ENCODE measurements around the gene ADRA2A. TPM values are rescaled to one million over a fixed set of nuclear protein-coding genes. Genes with fewer than 3 reads are reported as not detected.
A peak's percentile ranks its signal among the peaks of the same experiment; 100 is the strongest.

The ADRA2A gene
- total RNA-seq, 1 experiment from 2014 or later: 0.23 TPM

DNA sequence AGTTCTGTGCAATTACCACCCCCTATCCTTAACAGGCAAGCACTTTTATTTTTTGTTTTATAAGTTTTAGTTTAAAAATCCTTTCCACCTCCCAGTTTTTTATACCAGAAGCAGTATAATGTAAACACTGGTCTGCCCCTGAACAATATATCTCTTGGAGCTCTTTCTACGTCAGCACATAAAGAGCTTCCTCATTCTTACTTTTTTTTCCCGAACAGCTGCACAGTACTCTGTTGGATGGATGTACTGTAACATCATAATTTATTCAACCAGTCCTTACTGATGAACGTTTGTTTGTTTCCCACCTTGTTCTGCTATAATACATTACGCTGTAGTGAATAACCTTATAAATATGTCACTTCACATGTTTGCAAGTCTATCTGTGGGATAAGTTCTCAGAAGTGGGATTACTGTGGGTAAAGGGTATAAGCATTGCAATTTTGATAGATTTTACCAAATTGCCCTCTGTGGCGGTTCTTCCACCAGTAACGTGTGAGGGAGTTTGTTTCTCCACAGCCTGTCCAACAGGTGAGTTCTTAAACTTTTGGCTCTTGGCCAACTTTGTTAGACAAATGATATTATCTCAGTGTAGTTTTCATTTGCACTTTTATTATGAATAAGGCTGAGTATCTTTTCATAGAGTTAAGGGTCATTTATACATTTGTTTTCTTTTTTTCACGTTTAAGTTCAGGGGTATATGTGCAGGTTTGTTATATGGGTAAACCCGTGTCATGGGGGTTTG lies 32.8 kb downstream of the ADRA2A start:
- DNase-seq (ENCODE audit: low read depth): no peak

DNA sequence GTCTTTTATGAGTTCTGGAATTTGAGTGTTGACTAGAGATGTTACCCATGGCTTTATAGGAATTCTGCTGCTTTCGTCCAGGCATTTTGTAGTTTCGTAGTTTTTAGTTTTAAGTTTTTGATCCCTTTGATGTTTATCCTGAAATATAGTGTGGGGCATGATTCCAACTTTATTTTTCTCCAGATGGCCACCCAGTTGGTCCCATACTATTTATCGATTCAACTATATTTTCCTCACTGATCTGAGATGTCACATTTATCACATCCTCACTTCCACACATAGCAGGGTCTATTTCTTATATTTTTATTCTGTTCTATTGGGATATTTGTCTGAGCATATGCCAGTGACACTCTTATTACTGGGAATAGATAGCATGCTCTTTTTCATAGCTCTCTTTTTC lies 33.9 kb downstream of the ADRA2A start:
- no peak for DNase-seq (ENCODE audit: low read depth)

DNA sequence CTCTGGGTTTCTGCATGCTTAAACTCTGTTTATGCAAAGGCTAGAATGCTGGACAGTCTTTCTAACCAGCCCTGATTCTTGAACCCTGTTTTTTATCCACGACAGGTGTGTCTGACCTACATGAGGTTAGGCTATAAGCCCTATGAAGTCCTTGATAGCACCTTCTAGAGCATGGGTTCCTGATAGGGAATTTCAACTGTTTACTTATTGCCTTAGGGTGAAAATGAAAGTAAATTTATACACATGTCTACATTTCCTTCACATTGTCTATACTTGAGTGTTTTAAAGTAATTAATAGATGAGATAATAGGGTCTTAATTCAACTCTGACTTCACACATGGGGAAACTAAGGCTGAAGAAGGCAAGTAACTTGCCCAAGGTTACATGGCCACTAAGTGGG lies 35.5 kb downstream of the ADRA2A start:
- DNase-seq (ENCODE audit: low read depth): no peak

DNA sequence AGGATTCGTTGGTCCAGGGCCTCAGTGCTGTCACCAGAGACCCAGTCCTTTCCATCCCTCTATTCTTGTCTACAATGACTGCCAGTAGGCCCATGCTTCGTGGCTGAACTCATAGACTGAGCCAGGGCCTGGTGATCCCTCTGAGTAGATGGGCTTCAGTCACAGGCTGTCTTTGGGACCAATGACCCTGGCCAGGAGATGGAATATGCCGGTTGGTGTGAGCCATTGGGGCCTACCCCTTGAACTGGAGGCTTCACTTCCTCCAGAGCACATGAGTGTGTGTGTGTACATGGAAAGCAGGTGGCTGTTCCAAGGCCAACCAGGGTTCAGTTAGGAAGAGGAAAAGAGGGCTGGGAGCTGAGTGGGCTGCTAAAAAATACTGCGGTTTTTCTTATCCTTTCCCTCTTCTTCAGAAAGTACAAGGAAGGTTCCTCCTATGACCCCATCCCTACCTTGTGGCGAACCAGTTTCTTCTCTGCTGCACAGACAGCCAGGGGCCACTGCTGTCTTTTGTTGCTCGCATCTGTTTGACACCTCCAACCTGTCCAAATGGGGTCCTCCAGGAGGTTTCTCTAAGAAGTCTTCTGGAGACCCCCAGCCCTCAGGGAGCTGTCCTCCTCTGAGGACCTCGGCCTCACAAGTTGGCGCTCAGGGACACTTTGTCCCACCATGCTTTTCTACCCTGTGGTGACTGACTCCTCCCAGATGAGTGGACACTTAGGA lies 36.6 kb downstream of the ADRA2A start:
- no peak for DNase-seq (ENCODE audit: low read depth)

DNA sequence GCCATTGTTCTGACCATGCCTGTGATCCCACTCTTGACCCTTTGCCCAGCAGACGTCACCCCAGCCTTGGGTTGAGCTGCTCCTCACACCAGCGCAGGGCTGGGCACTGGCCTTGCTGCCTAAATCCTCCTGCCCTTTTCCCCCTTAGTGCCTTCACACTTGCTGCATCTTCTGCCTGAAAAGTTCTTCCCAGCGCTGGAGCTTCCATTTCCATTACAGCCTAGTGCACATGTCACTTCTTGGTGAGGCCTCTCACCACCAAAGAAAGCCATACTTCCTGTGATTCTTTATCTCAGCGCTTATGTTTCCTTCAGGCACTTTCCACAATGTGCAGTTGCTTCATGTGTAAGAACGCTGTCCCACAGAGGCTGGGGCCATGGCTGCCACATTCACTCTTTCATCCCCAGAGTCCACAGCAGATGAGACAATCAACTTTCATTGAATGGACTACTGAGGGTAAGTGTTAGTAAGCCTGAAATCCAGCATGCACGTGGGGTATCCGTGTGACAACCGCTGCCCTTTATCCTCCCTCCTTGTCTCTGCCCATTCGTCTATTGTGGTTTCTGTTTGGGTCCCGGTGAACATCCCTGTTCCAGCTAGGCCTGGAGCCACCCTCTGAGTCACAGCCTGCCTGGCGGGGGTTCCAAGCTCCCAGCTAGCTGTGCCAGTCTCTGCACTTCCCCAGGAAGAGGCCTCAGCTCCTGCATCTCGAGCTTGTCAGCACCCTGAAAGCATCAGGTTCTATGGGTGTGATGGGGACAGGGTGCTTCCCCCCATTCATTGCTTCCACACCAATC lies 37.3 kb downstream of the ADRA2A start:
- DNase-seq (ENCODE audit: low read depth): peak; percentile 88

DNA sequence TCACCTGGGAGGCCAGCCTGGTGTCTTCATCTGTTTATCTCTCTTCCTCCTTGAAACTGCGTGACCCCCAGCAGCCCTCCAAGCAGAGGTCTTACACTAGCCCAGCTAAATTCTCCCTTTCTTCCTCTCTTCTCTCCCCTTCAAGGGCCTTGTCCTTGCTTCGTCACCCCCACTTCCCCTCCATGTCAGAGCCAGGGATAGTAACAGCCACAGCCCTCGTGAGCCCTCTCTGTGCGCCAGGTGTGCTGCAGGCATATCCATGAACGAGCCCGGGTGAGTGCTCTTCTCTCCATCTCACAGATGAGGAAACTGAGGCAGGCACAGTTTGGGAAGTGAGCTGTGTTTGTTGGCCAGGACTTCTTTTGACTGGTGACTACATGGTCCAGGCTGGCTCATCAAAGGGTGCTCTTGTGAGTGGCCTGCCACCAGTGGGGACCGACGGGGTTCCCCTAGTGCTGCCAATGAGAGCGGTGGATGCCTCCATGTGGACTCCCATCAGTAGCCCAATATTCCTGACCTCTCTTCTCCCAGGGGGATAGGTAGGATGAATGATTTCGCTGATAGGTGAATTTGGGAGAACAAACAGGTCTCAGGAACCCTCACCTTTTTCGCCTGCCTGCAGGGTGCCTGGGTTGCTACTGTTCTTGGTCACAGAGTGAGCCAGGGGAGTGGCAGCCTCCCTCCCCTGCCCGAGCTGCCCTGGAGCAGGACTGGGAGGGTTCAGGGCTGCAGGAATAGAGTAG lies 38.1 kb downstream of the ADRA2A start:
- no peak for DNase-seq (ENCODE audit: low read depth)

DNA sequence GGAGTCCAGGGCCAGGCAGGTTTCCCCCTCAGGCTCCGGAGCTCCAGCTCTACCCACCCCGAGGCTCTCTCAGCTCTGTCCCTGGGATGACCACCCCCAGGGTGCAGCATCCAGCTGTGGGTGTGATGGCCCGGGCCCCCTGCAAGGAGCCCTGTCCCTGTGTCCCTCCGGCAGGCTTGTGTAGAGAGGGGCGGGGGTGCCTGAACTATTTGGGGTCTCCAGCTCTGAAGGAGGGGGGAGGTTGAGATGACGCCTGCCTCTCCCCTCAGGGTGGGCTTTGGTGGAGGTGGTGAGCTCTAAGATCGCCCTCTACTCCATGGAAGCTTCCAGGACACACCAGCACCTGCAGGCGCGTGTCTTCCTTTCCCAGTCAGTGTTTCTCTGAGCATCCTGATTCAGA lies 39.4 kb downstream of the ADRA2A start:
- no peak for DNase-seq (ENCODE audit: low read depth)

DNA sequence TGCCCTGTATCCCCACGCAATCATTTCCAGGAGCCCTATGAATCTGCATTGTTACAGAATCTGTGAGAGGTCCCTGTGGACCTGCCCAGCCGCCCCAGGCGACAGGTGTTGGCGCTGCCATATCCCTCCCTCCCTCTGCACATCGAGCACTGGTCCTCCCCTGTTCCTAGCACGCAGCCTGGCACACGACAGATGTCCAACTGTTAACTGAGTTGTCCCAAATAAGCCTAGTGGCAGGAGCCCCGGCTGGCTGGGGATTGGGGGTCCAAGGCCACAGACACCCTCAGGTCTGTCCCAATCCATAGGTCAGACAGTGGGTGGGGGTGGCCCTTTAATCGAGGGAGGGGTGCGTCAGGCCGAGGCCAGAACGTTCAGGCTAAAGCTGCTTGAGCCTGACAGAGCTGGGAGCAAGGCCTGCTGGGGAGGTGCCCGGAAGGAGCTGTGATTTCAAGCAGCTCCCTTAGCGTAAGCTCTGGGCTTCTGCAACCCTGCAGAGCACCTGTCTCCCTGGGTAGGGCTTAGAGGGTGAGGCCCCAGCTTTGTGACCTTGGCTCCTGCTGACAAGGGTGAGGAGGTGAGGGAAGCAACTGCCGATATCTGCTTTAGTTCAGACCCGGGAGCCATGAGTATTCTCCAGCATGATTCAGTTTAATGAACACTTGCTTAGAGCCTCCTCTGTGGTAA lies 40.1 kb downstream of the ADRA2A start:
- no peak for DNase-seq (ENCODE audit: low read depth)

DNA sequence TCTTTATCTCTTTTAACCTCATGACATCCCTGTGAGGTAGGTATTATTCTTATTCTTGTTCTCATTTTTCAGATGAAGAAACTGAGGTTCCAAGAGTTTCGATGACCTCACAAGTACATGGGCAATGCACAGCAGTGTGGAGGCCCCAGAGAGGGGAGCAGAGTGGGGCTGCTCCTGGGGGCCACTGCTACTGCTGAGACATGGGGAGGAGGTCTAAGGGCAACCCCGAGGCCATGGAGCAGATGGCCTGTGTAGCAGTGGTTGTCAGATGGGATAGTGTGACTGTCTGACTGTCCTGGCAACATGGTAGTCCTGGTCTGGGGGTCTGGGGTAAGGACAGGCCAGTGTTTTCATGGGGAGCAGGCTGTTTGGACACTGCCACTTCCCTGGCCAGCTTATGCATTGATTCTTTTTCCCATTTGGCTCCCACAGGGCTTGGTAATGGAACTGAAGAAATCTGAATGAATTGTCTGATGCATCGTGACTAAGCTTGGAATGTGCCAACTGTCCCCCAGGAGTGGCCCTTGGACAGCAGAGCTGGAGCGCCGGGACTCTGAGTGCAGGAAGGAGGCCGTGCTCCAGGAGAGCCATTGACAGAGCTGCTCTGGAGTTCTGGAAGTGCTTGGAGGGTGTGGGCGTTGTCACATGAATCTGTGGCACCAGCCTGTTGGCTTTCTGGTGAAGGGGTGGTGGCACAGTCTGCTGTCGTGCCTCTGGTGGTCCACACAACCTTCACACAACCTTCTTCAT lies 40.9 kb downstream of the ADRA2A start:
- DNase-seq (ENCODE audit: low read depth): no peak

DNA sequence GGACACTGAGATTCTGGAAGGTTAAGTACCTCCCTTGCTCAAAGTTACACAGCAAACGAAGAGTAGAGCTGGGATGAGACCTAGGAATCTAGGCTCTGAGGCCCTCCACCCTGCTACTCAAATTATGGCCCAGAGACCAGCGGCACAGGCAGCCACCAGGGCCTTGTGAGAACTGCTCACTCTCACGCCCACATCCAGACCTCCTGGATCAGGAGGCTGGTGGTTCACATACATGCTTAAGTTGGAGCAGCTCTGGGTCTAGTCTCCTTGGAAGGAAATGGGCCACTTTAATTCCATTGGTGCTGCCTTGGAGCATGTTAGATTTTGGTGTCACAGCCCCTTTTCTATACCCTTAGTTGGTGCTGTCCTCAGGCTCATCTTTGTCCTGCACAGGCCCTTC lies 41.9 kb downstream of the ADRA2A start:
- DNase-seq (ENCODE audit: low read depth): no peak

DNA sequence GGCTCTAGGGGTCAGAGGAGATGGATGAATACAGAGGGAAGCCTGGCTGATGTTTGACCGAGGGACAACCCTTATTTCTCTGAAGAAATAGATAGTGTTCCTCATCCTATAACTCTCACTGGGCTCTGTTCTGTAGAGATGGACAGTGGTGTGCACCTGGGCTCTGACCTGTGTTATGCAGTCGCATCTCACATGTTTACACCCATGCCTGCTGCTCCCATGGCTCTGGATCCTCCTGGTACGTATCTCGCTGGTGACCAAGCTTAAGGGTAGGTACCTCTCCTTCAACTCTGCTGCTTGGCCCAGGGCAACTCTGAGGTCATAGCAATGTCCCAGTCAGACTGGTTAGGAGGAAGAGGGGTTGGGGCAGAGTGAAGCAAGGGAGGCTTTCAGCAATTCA lies 42.8 kb downstream of the ADRA2A start:
- no peak for DNase-seq (ENCODE audit: low read depth)

DNA sequence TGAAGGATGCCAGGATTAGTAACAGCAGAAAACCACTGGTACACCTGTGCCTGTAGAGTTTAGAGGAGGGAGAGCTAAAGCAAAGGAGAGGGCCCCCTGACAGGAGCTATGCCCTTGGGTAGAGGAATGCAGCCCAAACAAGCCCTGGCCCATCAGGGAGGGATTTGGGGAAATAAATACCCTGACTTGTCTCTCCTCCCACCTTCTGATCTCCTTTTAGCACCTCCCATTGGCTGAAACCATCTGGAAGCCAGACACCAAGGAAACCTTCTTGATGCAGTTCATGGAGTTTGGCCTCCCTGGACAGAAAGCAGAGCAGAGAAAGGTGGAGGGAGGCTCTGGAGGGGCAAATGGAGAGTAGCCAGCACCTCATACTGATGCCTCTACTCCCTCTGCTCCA lies 45.3 kb downstream of the ADRA2A start:
- DNase-seq (ENCODE audit: low read depth): no peak

DNA sequence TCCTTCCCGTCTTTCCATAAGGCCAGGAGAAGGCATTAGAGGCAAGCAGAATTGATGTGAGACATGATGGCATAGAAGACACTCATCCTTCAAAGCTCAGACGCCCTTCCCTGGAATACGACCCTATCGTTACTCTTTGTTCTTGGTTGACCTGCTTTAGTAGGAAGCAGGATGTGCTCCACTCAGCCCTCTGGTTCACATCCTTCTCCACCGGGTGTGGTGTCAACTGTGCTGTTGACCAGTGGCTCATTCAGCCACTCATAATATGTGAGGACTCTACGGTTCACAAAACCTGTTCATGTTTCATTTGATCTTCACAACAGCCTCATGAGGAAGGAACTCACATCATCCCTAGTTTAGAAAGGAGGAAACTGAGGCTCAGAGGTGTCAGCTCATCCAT lies 47.1 kb downstream of the ADRA2A start:
- no peak for DNase-seq (ENCODE audit: low read depth)

DNA sequence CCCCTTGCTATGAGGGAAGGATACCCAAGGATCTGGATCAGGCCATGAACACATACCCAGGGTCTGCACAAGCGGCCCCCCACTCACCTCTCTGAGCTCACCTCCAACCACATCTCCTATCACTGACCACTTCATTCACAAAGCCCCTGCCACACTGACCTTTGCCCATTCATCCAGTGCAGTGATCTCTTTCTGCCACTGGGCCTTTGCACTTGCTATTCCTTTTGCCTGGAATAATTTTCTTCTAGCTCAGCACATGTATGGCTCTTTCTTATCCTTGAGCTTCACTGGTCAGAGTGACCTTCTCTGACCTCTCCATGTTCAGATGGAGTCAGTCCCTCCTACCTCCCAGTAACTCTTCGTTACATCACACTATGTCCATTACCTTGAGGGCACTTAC lies 48.3 kb downstream of the ADRA2A start:
- no peak for DNase-seq (ENCODE audit: low read depth)

DNA sequence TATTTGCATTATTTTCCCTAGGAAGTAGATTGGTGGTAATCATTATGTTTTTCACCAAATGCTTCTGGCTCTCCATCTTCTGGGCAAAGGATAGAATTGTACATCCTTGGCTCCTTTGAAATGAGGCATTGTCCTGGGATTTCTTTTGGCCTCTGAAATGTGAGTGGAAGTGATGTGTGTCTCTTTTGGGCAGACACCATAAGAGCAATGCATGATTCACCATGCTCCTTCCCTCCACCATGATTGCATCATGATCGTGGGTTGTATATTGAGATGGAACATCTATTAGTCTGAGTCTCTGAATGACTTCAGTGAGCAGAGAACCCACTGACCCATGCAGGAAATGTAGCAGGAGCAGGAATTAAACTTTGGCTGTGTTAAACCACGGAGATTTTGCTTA lies 49.2 kb downstream of the ADRA2A start:
- DNase-seq (ENCODE audit: low read depth): peak; percentile 66

DNA sequence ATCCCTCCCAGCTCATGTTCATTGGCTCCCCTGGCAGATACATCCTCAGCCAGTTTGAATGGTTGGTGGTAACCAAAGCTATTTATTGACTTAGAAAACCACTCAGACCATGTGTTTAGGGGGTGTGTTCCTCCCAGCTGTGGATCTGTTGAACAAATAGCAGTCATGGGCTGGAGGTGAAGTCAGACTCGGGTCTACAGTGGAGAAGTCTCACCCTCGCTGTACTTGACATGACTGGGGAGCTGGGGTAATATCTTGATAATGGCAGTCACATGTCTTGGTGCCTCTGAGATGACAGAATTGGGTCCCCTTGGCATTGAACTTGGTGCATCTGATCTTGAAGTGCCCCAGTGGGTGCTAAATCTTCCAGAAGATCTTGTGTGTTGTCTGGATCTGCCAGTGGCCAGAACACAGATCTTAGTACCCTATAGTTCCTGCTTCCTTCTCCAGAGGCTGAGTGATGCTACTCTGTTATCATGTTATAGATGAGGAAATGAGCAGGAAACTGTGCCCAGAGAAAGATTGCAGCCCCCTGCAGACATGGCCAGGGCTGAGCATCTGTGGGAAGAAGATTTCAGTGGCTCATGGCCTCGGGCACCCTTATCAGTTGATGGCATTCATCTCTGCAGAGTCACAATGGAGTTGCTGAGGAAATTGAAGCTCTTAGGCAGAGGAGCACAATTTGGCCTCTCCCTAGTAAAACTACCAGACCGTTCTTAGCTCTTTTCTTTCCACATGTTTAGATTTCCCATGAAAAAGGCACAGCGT lies 50.4 kb downstream of the ADRA2A start:
- DNase-seq (ENCODE audit: low read depth): no peak

DNA sequence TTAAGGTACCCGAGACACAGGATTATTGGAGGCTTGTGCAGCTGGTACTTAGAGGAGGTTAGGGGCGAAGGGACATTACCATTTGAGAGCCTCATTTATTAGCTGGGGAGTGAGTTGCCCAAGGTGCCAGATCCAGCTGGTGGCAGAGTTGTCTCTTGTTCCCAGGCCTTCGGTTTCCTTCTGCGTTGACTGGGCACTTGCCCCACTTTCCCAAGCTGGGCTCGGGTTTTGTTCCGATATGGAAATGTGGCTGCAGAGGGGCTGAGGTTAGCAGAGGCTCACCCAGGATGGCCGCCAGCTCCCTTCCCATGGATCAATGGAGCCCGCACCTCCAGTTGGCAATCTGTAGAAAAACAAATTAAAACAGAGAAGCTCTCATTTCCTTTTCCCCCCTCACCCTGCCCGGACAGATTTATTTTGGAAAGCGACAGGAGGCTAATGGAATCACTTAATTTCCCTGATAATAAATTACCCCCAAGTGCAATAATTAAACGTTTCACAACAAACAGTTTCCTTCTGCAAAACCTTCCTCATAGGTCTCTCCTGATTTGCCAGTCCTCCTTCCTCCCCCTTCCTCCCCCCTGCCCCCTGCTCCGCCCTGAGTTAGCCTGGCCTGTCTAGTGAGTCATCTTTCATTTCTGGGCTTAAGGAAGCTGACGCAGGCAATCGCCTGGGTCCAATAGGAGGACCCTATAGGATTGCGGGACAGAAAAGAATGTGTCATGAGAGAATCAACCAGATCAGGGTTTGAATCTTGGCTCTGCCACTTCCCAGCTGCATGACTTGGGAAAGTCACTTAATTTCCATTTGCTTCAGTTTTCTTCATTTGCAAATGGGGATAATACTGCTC lies 51.7 kb downstream of the ADRA2A start:
- peak; percentile 89 for DNase-seq (ENCODE audit: low read depth)

DNA sequence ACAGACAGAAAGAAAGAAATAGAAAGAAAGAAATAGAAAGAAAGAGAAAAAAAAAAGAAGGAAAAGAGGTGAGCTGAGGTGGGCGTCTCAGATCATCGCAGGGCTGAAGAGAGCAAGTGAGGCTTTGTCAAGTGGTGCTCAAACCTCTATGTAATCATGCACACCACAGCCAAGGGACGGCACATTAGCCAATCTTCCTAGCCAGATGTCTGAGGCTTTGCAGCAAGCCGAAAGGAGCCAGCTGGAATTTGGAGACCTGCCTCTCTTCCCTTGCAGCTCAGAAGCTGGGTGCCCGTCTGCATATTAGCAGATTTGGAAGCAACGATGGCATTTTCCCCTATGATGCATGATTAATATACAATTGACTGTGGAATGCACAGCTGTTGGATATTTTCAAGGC lies 52.5 kb downstream of the ADRA2A start:
- no peak for DNase-seq (ENCODE audit: low read depth)

DNA sequence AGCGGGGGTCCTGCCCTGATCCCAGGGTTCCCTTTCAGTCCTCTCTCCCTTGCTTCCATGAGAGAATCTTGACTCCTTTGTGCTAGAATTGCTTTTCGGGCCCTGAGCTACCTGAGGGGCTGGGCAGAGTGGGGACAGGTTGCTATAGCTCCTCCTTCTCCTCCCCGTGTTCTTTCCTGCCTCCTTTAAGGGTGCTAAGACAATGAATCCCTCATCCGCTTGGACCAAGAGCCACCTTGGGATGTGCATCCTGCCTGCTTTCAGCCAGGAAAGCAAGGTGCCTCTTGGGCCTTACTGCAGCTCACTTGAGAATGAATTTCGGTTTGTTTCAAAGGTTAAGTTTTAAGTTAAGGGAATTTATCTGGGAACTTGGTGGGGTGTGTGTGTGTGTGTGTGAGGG lies 53.6 kb downstream of the ADRA2A start:
- no peak for DNase-seq (ENCODE audit: low read depth)
